GM12865 (cell line): ENCODE results near the gene SPTBN4.

Experiments used
- DNase-seq: peaks from one replicate; pipeline ENCODE4 v3.0.0; 2010; ENCODE audit warnings: low read depth
- H3K4me3 ChIP-seq: 2 replicates; pipeline ENCODE4 v1.5.1; 2011; ENCODE audit warnings: mild to moderate bottlenecking, low read depth, low read length, control low read depth
- CTCF ChIP-seq: IDR thresholded peaks from 2 replicates; pipeline ENCODE4 v1.5.1; 2011; ENCODE audit warnings: low read length, control low read depth, low read depth, inconsistent platforms; ENCODE audit not compliant: insufficient read depth; ENCODE audit errors: missing control alignments

SPTBN4 gene

GRCh38 chr19:40585241-40585981 lies 118.6 kb downstream of the SPTBN4 start:
- H3K4me3 ChIP-seq: no peak overlapping the region
- TF ChIP-seq CTCF: no peak
- DNase-seq: no peak

GRCh38 chr19:40585982-40586422 lies 119.2 kb downstream of the SPTBN4 start:
- no peak for DNase-seq
- no peak for TF ChIP-seq CTCF
- no peak overlapping the region for H3K4me3 ChIP-seq

GRCh38 chr19:40586611-40587010 lies 119.8 kb downstream of the SPTBN4 start:
- TF ChIP-seq CTCF: no peak
- DNase-seq: no peak
- H3K4me3 ChIP-seq: no peak overlapping the region

GRCh38 chr19:40588110-40588854 lies 121.5 kb downstream of the SPTBN4 start:
- no peak overlapping the region for H3K4me3 ChIP-seq
- no peak for DNase-seq
- TF ChIP-seq CTCF: no peak

- H3K4me3 ChIP-seq: no peak overlapping the region
- no peak for TF ChIP-seq CTCF
- no peak for DNase-seq
Measured at GRCh38 chr19:40588926-40589569, 122.2 kb downstream of the SPTBN4 start.

- no peak overlapping the region for H3K4me3 ChIP-seq
- DNase-seq: no peak
- TF ChIP-seq CTCF: no peak
Measured at GRCh38 chr19:40589591-40590429, 123.0 kb downstream of the SPTBN4 start.
